GM18505 (cell line): ENCODE data around the gene TMEM181.
"Not testable (repeated sequence)": the region's sequence is repeated elsewhere in the genome, so short reads cannot be mapped to it uniquely, and the experiment has no call there.

Source experiments
- ATAC-seq: cut with Tn5 transposase; IDR thresholded peaks from one replicate; pipeline ENCODE4 v1.9.1; 2021; ENCODE audit not compliant: unreplicated experiment
- POLR2A ChIP-seq: IDR thresholded peaks from 4 replicates; pipeline ENCODE4 v1.6.1; 2011; ENCODE audit warnings: borderline replicate concordance; ENCODE audit not compliant: insufficient read depth, insufficient read length; ENCODE audit errors: extremely low read depth

TMEM181 gene

DNA sequence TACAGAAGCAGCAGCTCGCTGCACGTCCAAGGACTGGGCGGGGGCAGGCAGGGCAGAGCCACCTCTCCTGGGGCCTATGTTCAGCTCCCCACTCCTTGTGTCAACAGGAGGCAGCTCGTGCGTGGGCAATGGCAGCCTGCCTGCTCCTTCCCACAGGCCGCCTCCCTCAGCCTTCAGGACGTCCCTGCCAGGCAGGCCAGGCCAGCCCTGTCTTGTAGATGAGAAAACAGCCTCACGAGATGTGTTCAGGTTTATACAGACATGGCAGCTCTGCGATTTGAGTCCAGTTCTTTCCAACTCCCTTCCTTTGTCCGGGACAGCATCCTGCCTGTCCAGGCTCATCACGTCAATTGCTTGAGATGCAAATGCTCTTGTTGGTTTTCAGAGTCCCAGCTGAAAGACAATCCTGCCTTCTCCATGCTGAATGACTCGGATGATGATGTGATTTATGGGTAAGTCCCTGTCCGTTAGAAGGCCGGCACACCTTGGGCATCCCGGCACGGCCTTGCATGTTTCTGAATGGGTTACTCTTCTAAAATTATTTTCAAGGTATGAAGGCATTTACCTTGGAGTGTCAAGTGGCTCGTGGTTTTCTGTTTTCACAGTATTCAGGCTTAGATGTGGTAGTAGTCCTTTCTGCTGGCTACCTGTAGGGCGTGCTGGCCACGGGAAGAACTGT is 71.2 kb downstream of the TMEM181 start:
- ATAC-seq, result no peak
- TF ChIP-seq POLR2A, result no peak

DNA sequence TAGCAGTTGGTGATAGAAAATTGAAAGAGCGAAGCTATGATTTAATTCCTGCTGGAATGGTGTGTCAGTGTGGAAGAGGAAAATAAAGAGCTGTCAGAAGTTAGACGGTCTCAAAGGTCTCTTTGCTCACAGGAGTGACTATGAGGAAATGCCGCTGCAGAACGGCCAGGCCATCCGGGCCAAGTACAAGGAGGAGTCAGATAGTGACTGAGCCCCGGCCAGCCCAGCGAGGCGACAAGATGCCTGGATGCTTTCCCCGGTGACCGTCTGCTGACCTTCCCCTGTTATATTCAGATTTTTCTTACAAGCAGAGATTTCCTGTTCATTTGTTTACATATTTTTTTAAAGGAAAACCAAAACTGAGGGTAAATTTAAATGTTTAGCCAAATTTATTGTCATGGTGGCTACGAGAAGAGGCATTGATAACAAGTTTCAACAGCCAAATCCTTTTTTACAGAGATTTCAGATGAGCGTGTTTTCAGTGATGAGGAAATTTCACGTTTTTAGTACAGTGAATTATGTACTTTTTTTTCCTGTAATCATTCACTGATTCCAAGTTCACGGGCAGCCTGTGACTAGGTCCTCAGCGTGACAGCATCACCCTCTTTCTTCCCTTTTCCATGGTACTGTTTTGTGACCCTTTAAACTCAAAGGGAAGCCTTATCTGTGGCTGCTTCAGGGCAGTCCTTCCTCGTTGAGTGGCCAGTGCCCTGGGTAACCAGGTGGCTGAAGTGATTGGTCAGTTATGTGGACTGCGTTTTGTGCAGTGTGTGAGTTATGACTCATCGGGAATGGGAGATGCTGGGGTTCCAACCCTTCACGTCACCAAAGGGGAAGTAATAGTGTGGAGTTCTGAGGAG is 72.0 kb downstream of the TMEM181 start:
- TF ChIP-seq POLR2A, result no peak
- ATAC-seq, result no peak

DNA sequence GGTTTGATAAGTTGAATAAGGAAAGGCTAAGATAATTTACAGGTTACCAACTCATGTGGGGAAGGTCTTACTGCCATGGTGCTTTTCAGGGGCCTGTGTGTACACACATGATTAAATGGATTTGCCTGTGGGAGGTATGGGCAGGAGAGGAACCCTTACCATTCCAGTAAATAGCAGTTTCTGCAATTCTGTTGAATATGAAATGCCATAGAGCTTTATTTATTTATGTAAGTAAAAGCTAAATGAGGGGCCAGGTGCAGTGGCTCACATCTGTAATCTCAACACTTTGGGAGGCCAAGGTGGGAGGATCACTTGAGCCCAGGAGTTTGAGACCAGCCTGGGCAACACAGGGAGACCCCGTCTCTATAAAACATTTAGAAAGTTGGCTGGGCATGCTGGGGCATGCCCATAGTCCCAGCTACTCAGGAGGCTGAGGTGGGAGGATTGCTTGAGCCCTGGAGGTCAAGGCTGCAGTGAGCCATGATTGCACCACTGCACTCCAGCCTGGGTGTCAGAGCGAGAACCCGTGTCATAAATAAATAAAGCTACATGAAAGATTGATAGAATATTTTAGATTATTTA is 72.7 kb downstream of the TMEM181 start:
- not testable (repeated sequence) for ATAC-seq

DNA sequence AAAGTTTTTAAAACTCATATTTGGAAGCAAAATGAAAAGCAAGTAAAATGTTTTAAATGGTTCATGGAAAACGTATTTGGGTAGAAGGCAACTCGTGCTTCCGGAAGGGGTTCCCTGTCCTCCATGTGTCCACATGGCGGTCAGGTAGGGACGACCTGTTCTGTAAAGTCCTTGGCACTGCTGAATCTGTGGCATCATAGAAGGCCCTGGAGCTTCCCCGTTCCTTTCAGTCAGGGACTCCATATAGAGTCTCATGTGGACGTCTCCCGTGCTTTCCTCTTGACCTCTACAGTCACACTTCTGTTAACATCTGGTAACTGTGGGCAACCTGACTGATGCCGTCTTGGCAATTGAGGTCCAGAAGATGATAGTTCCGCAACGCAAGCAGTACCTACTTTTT is 73.2 kb downstream of the TMEM181 start:
- TF ChIP-seq POLR2A, result no peak
- no peak for ATAC-seq

DNA sequence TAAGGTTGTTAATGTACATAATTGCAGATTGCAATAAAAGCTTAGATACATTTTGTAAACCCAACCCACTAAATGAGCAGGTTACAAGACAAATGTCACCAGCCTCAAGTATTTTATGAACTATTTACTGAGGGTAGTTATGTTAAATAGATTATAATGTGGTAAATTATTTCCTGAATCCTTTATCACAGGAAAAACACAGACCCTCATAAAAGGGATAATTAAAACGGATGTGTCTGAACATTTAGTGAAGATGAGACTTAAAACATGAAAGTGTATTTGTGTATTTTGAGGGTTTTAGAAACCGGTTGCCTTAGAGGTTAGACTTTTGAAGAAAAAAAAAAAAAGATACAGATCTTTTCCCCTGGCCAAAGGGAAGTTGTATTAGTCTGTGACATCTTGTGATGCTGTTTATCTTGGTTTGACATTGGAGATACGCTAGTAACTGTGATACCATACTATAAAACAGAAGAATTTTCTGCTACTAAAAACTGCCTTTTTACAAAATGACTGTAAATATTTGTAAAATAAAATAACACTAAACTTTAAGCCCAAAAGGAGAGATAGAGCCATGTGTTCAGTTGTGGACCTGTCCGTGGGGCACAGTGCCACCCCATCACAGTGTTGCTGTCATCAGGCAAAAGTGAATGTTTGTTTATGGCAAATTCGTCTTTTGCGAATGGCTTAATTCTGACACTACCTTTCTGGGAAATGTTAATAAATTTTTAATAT is 75.0 kb downstream of the TMEM181 start:
- ATAC-seq, result no peak
- no peak for TF ChIP-seq POLR2A

DNA sequence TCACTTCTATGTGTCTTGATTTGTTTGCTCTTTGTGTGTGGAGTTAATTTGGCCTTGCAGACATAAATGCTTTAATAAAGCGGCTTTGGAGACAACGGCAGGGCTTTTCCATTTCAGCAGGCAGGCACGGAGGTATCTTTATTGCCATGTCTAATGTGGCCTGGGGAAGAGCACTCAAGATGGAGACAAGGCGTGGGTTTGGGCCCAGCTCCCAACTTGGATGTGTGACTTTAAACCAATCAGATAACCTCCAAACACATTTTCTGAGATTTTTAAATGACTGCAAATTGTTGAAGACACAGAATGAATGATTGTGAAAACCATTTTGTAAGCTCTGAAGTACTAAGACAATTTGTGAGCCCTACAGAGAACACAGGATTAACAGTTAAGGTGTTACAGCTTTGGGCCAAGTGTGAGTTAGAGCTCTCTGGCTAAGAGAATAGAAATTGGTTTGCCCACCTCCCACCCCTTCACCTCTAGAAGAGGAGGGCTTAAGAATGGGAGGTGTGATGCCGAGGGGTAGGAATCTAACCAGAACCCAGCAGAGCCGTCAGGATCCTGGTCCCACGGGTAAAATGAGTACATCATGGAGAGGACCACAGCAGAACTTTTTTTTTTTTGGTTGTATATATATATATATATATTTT is 75.7 kb downstream of the TMEM181 start:
- ATAC-seq, result no peak
- TF ChIP-seq POLR2A, result no peak

DNA sequence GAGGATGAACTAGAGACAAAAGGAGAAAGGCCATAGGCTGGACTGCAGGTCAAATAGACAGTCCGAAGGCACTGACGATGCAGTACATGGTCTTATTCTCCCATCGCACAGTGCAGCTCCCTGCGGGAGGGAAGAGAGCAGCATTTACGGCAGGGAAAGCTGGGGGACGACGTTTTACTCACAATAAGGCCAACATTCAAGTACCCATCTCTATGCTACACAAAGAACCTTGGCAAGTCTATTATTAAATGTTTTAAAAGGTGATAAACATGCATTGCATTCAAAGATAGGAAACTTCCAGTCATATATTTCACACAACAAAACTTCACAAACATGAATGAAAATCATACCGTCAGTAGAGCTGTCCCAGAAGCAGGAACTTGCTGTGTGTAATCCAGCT is 76.9 kb downstream of the TMEM181 start:
- no peak for TF ChIP-seq POLR2A
- no peak for ATAC-seq

DNA sequence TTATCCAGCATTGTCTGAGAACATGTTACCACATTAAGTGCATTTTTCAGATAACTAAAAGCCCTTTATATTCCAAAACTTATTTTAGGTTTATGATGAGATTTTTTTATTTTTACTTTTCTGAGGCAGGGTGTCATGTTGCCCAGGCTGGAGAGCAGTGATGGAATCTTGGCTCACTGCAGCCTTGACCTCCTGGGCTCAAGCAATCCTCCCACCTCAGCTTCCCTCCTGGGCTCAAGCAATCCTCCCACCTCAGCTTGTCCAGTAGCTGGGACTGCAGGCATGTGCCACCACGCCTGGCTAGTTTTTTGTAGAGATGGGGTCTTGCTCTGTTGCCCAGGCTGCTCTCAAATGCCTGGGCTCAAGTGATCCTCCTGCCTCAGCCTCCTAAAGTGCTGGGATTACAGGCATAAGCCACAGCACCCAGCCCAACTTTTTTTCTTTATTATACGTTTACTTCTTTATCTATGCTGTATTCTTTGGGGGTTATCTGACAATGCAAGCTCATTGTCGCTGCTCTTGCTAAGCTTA is 78.5 kb downstream of the TMEM181 start:
- no peak for TF ChIP-seq POLR2A
- ATAC-seq, result no peak

DNA sequence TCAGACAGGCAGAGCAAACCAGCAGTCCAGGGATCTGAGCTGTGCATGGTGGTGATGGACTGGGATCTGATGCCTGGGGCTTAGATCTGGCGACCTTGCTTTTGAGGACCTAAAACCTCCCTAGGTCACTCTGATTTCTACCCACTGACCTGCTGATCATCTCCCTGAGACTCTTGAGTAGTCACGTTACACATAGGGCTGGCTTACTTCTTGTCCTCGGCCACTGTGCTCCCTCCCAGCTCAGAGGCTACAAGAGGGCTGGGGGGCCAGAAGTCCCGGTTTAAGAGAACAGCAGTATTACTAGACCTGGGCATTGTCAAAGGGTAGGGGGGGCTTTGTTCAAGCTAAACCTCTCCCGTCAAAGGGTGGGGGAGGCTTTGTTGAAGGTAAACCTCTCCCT is 79.2 kb downstream of the TMEM181 start:
- no peak for ATAC-seq
- no peak for TF ChIP-seq POLR2A

DNA sequence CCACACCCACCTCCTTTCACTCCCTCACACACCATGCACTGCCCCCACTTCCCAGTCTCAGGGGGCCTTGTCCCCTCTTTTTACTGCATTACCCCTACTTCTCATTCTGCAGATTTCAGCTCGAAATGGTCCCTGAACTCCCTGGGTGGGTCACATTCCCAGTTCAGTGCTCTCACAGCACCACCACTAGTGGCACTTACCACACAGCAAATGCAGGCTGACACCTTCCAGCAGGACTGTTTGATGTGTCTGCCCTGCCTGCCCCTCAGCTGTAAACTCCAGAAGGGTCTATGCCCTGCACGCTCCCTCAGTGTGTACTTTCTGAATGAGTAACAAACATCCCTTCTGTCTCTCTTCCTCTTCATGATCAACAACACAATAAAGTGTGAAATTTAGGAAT is 80.6 kb downstream of the TMEM181 start:
- no peak for TF ChIP-seq POLR2A
- ATAC-seq, result no peak

DNA sequence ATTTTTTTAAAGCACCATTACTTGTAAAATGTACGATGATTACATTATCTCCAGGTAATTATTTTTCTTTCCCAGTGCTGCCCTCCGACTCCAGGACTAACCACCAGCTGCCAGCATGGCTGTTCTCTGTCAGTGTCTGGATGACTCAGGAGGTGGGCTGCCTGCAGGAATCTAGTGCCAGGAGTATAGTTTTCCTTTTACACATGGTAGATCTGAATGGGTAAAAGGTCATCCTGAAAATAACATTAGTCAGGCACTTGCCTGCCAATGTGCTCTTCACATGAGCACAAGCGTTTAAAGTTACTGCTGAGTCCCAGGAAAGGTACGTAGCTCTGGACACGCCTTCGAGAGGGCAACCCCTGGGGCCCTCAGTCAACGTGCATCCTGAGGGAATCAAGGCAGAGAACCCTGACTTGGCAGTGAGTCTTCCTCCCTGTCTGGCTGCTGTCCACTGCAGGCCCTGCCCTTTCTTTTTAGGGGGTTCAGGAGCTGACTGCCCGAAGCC is 82.3 kb downstream of the TMEM181 start:
- TF ChIP-seq POLR2A, result no peak
- ATAC-seq, result no peak

DNA sequence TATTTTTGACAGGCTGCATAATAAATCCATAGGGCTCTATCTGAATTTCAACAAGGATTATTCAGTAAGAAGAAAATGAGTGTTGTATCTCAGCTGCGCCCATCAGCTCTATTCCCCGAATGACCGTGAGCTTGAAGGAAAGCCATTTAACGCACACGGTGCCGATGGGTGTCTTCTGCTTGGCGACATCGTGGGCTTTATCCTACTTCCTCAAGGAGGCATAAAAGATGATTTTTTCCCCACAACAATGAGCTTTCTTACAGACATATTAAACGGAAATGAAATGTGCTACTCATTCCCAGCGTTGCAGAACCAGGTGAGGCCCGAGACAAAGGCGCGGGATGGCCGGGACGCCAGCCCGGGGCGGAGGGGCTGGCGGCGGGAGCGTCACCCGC is 83.9 kb downstream of the TMEM181 start:
- no peak for TF ChIP-seq POLR2A
- no peak for ATAC-seq
